IPS-NIHi7 (cell line): ENCODE results near the gene MAPT.
"Not testable (repeated sequence)": the region's sequence is repeated elsewhere in the genome, so short reads cannot be mapped to it uniquely, and the experiment has no call there.

Source experiments
- DNase-seq: peaks from one replicate; pipeline ENCODE4 v3.0.0; 2012; ENCODE audit warnings: mixed read lengths; ENCODE audit errors: extremely low spot score

Gene MAPT

DNA sequence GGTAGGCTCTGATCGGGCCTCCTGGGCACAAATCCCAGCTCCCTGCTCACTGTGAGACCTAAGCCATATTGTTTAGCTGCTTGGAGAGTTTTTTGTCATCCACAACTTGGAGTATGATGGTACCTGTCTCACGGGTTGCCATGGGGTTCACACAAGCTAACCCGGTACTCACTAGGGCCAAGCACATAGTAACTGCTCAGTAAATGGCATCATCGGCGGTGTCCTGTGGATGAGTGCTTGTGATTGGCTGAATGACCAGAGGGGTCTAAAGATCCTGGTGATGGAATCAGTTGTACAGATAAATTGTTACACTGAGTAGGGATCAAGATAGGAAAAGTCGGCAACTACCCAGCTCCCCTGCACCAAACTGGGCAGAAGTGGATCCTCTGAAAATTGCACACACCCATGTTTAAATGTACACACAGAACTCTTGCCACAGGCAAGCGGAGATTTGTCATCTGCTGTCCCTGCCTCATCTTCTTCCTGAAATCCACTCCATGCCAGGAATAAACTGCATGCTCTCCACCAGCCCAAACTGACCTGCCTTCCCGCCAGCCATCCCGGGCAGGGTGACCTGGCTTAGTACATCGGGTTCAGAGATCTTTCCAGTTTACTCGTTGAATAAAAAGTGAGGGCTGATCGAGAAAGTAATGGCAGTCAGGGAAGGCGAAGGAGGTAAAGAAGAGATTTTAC is 6.5 kb downstream of the MAPT start:
- DNase-seq: no peak

DNA sequence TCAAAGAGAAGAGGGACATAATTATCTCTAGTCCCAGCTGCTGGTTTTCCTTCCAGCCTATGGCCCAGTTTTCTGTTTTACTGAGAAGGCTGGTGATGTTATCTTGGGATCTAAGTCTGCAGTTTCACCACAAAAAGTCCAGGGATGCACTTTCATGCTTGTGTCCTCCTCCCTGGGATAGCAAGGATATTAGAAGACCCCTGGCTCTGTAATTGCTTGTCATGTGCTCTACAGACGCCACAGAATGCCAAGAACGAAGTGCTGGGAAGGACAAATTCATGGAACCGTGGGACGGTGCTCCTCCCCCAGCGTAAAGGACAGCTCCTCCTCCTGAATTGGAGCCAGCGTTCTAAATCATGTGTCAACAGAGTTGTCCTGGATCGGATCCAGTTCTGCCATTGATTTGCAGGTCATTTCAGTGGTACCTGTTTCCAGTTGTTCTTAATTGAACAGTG is 8.6 kb downstream of the MAPT start:
- DNase-seq: no peak

DNA sequence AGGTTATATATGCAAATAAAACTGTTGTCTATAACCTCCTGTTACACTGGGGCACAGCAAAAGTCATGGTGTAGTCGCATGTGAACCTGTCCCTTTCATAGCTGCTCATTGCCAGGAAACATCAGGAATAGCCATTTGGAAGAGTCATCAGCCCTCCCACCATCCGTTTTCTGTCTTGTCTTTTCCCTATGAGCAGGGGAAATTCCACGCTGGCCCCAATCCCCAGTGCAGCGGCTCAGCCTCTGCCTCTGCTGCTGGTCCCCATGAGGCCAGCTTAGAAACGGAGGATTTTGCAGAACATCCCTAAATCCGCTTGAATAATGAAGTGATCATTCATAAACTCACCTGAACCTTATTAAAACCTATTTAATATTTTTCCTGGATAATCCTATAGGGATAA is 10.5 kb downstream of the MAPT start:
- DNase-seq: no peak

DNA sequence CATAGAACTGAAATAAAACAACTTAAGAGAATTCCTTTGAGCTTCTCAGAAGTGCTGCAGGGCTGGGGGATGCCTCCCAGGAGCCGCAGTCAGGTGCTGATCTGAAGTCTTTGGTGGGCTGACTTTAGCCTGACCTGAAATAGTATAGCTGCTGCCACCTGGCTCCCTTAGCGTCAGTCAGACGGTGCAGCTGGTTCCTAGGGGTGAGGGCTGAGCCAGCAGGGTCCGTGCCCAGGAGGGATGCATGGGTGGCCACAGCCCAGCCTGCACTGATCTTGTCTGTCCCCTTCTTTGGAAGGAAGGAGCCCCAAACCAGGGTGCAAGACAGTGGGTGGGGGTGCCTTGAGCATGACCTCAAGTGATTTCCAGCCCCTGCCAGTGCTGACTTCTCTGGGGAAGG is 11.5 kb downstream of the MAPT start:
- no peak for DNase-seq

DNA sequence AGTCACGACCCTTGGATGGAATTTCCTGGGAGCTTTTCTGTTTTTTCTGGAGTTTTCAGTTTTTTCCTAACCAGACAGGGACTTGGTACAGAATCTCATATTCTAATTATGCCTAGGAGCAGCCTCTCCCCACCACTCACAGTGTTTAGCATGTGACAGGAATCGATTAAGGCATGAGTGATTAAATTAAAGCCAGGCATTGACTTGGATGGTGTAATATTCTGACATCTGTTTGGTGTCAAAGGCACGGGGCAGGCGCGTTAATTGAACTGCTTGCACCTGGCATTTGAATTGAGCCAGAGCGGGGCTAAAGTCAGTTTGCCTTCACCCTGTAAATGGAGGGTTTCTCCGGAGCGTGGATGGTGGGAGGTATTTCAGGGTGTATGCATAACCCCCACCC is 11.9 kb downstream of the MAPT start:
- no peak for DNase-seq

DNA sequence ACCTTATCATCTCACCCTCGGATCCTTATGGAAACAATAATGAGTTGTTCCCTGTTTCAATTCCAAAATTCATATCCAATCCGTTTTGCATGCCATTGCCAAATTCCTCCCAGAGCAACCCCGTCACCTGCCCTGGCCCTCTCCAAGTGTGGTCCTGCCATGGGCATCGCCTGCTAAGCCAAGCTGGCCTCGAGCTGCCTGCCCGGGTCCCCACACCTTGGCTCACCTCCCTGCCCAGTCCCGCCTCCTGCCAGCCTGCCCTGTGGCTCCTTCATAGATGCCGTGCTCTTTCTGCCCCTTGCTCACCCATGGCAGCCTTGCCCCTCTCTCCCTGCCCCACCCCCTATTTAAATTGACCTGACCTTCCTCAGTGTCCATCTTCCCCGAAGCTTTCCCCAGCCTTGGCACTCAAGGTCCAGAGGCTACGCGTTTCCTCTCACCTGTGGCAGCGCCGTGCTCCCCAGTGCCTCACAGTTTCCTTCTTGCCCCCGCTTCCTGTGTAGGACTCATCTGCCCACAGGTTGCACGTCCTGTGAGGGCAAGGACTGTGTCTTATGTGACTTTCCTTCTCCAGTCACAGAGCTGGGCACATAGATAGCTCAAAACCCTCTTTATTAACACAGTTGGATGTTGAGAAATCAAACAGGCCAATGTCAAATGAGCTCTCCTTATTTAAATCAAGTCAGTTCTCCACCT is 12.7 kb downstream of the MAPT start:
- DNase-seq: no peak

DNA sequence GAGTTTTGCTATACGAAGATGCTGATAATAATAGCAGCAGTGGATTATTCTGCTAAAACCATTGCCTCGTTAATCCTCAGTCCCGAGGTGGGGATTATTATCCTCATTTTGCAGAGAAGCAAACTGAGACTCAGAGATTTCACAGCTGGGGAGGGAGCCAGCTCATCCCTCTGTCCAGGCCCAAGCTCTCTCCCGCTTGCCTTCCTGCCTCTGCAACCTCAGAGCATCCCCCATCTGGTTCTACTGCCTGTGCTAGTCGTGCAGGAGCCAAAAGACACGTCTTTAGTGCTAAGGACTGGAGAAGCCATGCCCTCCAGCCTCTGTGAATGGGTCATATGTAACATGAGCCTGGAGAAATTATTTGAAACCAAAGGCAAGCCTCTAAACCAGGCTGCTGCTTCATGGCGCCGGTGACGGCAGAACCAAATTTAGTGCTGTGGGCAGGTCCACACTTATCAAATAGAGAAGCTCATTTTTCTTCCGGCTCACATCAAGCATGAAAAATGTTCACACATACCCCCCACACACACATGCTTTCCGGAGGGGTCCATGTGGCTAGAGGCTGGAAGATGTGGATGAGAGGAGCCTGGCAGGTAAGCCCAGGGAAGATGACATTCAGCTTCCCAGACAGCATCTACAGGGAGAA is 13.5 kb downstream of the MAPT start:
- DNase-seq: no peak

DNA sequence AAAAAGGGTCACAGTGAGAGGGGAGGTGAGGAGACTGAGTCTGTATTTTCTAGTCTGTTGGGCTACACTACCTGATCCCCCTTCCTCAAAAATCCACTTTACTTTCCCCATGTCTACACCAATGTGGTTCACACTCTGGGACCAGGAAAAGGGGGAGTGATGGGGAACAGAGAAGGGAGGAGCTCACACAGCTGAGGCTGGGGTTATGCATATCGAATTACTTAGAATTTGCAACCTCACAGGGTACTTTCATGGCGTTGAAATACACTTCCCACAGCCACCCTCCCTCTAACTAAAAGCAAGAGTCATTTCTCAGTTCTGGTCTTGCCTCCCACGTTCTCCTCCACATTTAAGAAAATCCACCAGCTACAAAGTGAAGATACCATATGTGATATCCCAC is 14.1 kb downstream of the MAPT start:
- no peak for DNase-seq

DNA sequence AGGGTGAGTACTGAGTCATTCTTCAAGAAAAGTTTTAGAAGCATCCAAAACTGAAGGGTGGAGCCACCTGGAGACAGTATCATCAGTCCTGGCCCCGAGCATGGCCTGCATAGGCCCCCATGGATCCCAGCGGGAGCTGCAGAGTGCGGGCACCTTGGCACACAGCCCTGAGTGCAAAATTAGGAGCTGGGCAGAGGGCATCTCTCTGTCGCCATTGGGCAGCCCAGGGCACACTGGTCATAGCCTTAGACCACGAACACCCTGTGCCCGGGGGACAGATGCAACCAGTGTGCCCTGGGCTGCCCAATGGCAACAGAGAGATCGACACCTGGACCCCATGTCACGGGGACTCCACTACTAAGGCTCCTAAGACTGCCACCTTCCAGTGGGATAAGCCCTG is 14.6 kb downstream of the MAPT start:
- no peak for DNase-seq

DNA sequence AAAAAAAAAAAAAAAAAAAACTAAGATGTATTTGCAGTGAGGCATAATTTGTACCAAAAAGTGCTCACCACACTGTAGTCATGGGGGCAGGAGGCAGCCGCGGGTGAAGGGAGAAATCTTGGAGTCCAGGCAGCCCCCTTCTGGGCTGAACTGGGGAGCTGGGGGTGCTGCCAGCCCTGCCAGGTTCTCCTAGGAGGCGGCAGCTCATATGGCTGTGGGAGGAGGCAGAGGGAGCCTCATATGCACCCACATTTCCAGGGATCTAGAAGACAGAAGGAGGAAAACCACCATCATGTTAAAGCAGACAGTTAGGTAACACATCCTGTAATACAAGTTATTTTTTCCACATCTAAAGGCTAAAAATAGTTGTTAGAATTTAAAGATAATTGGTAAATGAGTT is 16.3 kb downstream of the MAPT start:
- no peak for DNase-seq

DNA sequence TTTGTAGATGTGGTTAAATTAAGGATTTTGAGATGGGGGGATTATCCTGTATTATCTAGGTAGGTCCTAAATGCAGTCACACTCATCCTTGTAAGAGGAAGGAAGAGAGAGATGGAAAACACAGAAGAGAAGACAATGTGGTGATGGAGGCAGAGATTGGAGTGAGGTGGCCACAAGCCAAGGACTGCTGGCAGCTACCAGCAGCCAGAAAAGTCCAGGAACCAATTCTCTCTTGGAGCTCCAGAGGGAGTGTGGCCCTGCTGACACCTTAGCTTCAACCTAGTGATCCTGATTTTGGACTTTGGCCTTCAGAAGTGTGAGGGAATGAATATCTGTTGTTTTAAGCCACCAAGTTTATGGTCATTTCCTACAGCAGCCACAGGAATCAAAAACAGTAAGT is 18.0 kb downstream of the MAPT start:
- DNase-seq: no peak

DNA sequence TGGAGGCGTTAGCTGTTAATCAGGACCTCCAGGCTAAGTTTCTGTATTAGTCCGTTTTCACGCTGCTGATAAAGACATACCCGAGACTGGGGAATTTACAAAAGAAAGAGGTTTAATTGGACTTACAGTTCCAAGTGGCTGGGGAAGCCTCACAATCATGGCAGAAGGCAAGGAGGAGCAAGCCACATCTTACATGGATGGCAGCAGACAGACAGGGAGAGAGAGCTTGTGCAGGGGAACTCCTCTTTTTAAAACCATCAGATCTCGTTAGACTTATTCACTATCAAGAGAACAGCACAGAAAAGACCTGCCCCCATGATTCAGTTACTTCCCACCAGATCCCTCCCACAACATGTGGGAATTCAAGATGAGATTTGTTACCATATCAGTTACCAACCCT is 18.7 kb downstream of the MAPT start:
- DNase-seq: not testable (repeated sequence)

DNA sequence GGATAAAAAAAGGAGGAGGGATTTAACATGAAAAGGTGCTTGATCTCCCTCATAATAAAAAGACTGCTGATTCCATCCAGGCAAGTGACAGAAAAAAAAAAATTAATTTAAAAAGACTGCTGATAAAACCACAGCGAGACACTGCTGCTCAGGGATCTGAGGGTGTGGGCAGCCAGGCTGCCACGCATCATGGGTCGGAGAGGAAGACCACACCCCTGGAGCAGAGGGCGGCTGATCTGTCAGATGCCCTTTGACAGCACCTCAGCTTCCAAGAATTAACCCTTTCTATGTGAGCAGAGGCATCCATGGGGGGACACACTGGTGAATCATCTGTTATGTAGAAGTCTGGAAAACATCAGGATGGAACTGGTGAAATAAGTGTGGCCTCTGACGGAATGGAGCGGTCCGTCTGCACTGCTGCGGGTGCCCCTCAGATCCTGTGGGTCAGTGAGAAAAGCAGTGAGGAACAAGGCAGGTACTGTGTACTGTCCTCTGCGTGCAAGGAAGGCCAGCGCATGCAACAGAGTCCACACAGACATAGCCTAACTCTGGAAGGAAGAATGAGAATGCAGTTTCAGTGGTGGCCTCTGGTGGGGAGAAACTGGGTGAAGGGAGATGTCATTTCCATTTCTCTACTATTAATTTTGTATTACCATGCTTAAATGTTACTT is 19.8 kb downstream of the MAPT start:
- DNase-seq: no peak

DNA sequence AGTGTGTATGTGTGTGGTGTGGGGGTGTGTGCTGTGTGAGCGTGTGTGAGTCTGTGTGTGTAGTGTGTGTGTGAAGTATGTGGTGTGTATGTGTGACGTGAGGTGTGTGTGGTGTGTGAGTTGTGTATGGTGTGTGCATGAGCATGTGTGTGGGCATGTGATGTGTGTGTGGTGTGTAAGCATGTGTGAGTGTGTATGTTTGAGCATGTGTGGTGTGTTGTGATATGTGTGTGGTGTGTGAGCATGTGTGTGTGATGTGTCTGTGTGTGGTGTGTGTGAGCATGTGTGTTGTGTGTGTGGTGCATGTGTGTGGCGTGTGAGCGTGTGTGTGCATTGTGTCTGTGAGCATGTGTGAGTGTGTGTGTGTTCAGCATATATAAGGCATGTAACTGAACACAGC is 20.9 kb downstream of the MAPT start:
- no peak for DNase-seq

DNA sequence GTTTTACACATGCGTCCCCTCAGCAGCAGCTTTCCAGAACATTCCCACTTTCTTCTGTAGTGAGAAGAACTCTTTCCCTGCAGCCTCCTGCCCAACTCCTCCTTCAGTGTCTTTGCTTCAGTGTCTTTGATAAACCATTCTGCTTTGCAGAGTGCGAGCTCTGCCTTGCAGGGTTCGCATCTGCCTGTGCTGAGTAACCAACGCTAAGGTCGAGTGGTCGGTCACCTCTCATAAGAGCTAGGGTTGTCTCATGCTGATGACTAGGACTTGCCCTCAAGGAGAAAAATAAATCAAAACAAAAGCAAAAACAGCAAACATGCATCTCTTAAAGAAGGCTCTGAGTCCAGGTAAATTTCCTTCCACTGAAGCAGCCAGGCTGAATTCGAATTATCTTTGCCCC is 22.7 kb downstream of the MAPT start:
- DNase-seq: no peak

DNA sequence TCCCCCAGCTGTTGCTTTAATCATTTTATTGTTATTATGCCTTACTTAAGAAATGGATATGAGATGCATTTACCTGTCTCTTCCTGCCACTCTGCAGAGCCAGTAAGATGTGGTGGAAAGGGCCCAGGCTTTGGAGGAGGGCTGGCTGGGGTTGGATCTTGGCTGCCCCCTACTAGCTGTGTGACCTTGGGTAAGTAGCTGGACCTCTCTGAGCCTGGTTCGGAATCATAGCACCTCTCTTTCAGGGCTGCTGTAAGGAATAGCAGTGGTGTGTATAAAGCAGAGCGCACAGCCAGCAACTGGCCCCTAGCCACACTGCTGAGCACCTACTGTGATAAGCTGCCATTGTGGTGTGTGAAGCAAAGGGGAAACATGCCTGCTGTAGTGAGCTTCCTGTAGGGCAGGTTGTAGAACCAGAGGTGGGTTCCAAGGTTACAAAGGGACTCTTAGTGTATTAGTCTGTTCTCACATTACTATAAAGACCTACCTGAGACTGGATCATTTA is 23.9 kb downstream of the MAPT start:
- DNase-seq: no peak

DNA sequence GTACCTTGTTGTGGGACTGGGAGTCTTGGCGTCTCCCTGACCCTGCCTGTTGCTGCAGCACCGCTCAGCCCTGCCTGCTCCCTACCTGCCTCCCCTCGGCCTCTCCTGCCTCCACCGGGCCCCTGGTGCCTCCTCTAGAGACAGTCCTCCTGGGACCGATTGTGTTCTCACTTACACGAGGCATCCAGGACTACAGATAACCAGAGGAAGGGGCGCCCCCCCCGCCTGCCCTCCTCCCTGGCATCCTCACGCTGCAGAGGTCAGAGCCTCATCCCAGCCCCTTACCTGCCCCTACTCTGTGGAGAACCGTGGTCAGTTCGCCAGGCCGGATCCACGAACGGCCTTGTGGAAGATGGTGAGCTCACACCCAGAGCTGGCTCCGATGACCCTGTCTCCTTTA is 24.8 kb downstream of the MAPT start:
- DNase-seq: no peak

DNA sequence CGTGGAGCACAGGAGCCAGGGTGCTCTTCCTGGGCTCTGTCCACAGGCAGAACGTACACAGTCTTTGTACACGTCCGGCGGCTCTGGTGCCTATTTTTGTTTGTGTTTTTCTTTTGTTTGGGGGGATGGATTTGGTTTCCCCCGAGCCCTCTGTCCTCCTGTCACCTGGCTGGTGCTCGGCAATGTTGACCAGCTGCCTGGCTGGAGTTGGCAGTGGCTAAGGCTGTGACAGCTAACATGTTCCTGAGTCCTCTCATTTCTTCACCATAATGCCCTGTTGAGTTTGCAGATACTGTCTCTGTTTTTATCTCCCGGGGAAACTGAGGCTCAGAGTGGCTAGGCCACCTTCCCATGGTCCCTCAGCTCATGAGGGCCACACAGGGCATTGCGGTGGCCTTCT is 25.7 kb downstream of the MAPT start:
- DNase-seq: no peak

DNA sequence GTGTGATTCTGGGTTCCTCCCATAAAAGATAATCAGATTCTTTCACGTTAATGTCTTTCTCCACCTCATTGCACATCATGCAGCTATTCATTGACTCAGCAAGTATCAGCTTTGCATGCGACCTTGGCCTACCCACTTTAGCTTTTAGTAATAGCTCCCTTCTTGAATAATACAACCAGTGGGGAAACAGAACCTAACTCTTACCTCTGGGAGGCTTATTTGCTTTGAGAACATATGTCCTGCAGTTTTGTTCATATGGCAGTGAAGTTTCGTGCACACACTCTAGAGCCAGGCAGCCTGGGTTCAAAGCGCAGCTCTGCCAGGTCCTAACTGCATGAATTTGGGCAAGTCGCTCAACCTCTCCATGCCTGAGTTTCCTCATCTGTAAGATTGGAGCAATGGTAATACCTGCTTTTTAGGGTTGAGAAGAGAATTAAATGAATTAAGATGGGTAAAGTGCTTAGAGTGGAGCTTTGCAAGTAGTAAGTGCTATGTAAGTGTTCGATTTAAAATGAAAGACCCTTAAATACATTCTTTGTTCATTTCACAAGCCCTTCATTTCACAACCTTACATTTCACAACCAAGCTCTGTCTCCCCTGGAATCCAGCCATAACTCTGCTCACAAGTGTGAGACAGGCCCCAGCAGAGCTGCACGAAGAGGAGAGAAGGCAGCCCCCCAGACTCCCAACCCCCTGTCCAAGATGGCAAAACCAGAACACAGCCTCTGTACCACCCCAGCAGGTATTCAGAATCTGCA is 29.3 kb downstream of the MAPT start:
- DNase-seq: no peak

DNA sequence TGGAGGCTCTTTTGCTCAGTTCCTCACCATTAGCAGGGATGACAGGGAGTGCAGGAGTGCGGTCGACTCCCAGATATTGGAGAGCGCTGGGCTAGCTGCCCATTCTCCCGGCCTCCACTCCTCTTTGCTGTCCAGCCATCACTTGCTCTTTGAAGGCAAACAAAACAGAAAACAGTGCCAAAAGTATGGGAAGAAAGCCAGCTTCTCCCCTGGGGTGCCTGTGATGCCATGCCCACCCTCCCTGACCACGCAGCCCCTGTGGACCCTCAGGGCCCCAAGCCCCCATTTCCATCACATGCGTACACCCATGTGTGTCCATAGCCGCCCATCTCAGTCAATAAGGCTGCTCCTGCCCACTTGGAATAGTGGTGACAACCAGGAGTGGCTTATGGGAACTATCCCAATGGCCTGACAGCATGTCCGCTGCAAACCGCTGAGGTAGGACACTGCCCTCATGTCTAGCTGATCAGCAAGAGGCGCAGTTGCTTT is 30.0 kb downstream of the MAPT start:
- no peak for DNase-seq

DNA sequence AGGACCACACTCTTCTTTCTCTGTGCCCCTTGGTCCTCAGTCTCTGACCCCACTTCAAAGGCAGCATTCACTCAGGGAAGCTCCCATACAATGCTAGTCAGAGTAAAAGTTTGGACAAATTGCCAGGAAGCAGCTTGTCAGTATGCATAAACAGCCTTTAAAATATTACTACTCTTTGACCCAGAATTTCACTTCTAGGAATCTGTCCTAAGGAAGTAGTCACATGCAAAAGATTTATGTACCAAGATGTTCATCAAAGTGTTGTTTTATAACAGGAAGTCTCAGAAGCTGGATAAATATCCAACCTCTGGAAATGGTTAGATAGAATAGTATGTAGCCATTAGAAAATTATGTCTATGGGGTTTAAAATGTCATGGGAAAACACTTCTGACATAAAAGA is 31.0 kb downstream of the MAPT start:
- no peak for DNase-seq

DNA sequence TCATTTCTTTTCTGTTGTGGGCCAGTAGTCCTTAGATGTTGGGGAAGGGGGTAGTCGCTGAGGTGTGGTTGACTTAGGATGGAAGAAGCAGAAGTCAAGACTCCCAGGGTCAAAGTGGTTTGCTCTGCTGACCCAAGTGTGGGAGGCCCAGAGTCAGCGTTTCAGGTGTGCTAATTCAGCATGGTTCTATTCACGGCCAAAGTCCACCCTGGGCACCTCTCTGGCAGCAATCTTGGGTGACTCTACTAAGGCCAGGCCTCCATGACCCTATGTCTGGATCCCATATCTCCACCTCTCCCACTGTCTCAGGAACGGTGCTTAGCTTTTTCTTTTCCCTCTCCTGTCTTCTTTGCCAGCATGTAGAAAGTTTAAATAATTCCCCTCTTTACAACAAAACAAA is 32.9 kb downstream of the MAPT start:
- DNase-seq: no peak
